ENCODE results near the gene MALSU1. TPM values are rescaled to one million over a fixed set of nuclear protein-coding genes. Genes with fewer than 3 reads are reported as not detected.

Gene MALSU1
- total RNA-seq, 8 experiments from 2014 or later: 16.0 to 42.0 (median 25.9) TPM

Other genes with a start within 250 kb of the MALSU1 start
- 10 to 100 TPM; 26.7 to 82.5 (median 56.7) TPM for gene KLHL7, start 193.6 kb upstream of the MALSU1 start, total RNA-seq
- gene NUP42, start 117.3 kb upstream of the MALSU1 start, total RNA-seq: 100 to 1,000 TPM in 1 of 8 experiments, 10 to 100 TPM in 7; 26.9 to 102 (median 40.9) TPM
- 1,000 to 10,000 TPM in 1 of 8 experiments, 100 to 1,000 TPM in 2, 1 to 10 TPM in 3, under 1 TPM in 2; 0.71 to 1,173 (median 4.1) TPM for gene GPNMB, start 52.6 kb upstream of the MALSU1 start, total RNA-seq
- 100 to 1,000 TPM in 1 of 8 experiments, 10 to 100 TPM in 7; 22.2 to 103 (median 31.4) TPM for gene IGF2BP3, start 171.2 kb downstream of the MALSU1 start, total RNA-seq
- 100 to 1,000 TPM in 3 of 8 experiments, 10 to 100 TPM in 5; 51.8 to 161 (median 74.6) TPM for gene TRA2A, start 232.6 kb downstream of the MALSU1 start, total RNA-seq

All from motor neuron (in vitro differentiated cells).